DMS153 treated with DMSO at 0.1 percent for 48 hours (cell line): ENCODE data around the gene FN1.
"Not testable (repeated sequence)": the region's sequence is repeated elsewhere in the genome, so short reads cannot be mapped to it uniquely, and the experiment has no call there.

Source experiments
- DNase-seq: peaks from one replicate; lab custom pipeline; 2025; ENCODE audit not compliant: unreplicated experiment; lab: John Stamatoyannopoulos, UW

FN1 gene

GRCh38 chr2:215368493-215368809 is 67.4 kb downstream of the FN1 start:
- no peak for DNase-seq

- DNase-seq: no peak
Observed at GRCh38 chr2:215367662-215368492, 68.0 kb downstream of the FN1 start.

DNA sequence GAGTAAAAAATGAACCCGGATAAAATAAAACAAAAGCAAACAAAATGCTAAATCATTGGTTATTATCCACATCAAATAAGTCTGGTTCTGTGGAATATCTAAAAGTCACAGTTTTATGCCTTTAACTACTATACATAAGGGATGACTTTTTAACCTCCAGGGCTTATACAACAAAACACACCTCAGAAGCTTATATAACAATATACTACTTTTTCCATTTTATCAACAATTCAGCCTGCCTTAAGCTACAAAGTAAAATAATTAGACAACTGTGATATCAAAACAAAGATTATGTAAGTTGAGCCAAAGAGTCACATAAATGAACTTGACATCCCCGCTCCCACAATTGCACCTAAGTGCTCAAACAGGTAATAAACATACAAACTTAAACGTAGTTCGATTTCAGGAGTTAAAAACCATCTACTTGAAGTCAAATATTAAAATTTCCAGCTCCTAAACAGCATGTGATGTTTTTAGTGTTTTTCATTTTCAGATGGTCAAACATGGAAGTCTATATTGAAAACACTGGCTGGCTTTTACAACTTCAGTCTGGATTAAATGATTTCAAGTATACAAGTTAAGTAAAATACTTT is 69.3 kb downstream of the FN1 start:
- no peak for DNase-seq

DNA sequence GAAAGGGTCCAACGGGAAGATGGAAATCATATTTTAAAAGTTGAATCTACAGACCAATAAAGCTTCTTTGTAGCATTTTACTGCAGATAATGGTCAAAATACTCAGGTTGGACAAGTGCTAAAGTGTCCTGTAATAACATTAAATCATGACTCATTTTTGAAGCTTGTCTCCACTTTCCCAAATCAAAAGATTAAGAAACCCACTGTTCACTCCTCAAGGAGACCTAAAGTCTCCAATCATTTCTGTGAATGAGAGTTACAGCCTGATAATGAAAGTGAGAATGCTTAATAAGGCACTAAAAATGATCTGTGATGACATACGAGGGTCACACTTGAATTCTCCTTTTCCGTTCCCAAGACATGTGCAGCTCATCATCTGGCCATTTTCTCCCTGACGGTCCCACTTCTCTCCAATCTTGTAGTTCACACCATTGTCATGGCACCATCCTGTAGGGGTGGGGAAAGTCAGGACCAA is 70.6 kb downstream of the FN1 start:
- DNase-seq: no peak

DNA sequence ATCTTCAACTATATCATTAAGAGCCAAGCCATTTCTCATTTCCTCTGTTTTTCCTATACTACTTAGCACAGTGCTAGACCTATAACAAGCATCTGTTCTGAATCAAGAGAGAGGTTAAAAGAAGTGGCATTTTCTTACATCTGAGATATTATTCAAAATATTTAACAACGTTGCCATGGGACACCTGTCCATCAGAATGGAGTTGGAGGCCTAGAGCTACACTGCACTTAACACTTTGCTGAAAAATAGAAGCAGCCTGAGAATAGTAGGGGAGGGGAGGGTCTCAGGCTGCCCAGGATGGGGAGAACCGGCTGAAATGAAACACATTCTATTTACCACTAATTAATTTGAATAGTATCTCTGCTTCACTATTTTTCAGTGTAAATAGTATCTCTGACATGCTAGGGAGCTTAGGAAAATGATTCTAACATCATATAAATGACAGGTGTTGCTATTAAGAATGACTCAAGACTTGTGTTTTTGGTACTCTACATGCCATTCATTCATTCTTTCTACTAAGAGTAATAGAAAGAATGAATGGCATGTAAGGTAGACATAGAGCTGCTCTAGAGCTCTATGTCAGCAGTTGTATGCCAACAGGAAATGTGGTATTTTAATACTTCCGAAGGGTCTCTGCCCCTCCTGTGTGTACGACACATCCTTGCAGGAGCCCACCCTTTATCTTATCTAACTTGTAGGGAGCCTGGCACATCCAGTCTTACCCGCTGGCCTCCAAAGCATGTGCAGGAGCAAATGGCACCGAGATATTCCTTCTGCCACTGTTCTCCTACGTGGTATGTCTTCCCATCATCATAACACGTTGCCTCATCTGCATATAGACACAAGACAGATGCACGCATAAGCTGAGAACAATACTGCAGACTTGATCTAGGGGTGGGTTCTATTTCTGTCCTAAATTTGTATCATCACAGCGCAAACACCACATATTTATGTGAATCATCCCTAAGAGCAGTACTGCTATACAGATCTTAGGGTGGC is 71.4 kb downstream of the FN1 start:
- DNase-seq: no peak

GRCh38 chr2:215363461-215364156 is 72.3 kb downstream of the FN1 start:
- DNase-seq: no peak

- no peak for DNase-seq
Observed at GRCh38 chr2:215363039-215363438, 72.8 kb downstream of the FN1 start.

DNA sequence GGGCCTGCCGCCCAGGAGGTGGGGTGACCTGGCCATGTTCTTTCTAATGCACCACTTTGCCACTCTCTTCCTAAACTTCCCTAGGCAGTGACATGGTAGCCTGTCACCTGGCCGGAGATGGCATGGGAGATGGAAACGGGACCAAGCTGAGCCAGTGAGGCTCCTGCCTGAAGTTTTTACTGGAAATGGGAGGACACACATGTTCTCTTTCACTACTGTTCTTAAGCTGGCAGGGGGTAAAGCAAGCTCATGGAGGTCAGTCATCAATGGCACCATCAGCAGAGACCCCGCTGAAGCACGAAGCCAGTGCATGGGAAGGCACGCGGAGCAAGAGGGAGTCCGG is 73.3 kb downstream of the FN1 start:
- no peak for DNase-seq

DNA sequence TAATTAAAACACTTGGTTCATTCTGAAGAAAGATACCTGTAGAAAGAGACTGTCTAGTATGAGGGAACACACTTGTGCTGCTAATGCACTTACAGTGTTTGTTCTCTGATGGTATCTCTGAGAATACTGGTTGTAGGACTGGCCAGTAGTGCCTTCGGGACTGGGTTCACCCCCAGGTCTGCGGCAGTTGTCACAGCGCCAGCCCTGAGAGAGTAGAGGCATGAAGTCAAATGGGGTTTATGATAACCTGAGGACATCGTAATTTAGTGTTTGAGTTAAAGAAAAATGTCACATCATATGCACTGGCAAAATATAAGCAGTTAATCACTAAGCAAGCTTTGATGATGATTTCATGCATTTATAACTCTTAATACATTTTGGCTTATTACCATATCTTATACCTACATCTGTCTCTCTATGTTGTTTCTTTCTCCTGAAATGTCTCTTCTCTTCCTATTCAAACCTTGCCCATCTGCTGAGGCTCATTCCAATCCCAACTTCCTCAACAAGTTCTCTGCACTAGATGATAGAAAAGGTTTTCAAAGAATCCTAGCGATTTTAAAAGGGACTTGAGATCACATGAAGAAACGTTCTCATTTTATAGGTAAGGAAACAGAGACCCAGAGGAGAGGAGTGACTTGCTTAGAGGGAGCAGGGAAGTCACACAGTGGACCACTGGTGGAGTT is 73.8 kb downstream of the FN1 start:
- DNase-seq: no peak

- no peak for DNase-seq
Observed at GRCh38 chr2:215361211-215361875, 74.5 kb downstream of the FN1 start.

- DNase-seq: no peak
Observed at GRCh38 chr2:215360596-215360995, 75.3 kb downstream of the FN1 start.

DNA sequence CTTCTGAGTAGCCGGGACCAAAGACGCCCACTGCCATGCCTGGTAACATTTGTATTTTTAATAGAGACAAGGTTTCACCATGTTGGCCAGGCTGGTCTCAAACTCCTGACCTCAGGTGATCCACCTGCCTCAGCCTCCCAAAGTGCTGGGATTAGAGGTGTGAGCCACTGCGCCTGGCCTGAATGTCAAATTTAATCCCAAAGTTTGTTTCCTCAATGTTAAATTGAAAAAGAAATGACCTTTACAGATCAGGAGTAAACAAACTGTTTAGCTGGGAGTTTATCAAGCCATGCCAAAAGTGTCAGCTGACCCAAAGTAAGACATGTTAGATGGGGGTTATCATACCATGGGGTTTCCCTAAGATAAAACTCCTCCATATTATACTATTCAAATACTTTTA is 75.8 kb downstream of the FN1 start:
- not testable (repeated sequence) for DNase-seq

GRCh38 chr2:215359576-215359922 is 76.3 kb downstream of the FN1 start:
- no peak for DNase-seq

DNA sequence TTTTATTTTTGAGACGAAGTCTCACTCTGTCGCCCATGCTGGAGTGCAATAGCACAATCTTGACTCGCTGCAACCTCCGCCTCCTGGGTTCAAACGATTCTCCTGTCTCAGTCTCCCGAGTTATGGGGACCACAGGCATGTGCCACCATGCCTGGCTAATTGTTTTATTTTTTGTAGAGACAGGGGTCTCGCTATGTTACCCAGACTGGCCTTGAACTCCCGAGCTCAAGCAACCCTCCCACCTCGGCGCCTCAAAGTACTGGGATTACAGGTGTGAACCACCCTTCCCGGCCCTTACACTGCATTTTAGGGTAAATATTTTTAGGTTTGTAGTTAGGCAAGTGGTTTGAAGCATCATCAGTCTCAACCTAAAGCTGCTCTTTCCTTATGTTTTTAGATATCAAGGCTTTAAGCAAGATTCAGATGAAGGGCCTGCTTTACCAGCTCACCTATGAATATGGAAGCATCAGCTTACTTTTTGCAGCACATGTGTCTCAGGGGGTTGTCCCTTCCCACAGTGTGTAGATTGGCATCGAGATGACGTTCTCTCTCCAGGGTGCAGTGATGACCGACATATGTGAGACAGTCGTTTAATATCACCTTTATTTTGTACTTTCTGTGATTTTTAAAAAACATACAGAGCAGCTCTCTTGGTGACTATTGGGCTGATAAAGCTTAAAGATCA is 76.8 kb downstream of the FN1 start:
- DNase-seq: no peak

- DNase-seq: no peak
Observed at GRCh38 chr2:215358312-215358845, 77.5 kb downstream of the FN1 start.

- no peak for DNase-seq
Observed at GRCh38 chr2:215357660-215358059, 78.2 kb downstream of the FN1 start.

DNA sequence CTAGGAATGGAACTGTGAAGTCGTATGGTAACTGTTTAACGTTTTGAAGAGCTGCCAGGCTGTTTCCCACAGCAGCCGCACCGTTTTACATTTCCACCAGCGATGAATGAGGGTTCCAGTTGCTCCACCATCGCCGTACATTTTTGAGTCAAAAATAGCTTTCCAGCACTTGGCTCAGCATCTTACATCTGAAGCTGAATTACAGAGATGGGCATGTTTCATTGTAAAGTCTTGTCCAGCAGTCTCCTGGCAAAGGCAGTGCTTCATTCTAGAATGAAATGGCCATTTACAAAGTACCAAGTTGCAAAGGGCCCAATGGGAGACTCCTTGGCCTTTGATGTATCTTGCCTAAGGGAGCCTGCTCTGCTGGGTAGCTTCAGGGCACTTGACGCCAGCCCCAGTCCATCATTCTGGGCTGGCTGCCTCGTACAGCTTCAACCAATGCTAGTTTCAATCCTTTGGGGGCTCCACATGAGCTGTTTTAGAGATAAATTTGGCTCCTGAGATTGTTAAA is 78.9 kb downstream of the FN1 start:
- no peak for DNase-seq

- DNase-seq: no peak
Observed at GRCh38 chr2:215356334-215356947, 79.4 kb downstream of the FN1 start.

DNA sequence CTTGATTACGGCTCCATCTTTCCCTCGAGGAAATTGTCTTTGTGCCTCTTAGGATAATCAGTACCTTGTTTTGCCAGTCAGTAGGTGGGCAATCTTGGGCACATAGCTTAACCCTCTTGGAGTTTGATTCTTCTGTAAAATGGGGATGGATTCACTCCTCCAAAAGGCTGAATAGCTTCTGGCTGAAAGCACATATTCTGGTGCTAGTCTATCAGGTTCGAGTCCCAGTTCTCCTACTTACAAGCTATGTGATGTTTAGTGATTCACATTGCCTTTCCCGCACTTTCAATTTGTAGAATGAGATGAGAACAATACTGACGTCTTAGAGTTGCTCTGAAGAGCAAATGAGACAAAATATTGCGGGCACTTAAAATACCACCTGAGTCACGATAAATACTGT is 80.1 kb downstream of the FN1 start:
- no peak for DNase-seq
